ENCODE results near the gene VIPR2.

VIPR2 gene

DNA sequence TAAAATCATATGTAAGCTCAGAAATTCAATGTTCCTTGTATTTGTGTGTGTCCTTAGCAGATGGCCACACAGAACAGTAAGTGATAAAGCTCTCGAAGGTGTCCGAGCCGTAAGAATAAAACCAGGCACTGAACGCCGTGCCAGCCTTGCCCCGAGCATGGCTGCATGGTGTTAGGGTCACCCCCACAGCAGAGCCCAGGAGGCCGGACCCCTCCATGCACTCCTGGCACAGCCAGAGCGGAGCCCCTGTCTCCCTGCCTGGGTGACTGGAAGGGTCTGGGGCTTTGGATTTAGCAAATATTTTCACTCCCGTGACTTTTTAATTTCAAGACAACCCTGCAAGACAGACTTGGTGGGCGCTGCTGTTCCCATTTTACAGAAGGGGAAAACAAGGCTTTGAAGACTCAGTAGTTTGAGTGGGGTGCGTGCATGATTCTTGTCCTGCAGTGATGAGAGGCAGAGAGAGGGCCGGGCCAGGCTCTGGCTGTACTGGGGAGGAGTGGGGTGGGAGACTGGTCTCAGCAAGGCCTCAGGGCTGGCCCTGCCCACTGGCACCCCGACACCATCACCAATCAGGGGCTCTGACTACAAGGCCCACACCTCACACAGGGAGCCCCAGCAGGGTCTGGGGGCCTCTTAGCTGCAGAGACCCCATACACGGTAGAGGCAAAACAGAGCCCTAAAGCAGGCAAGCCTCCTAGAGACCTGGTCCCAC lies 39.4 kb downstream of the VIPR2 start:
- Histone ChIP-seq H3K36me3 (replicated peaks; ENCODE audit: insufficient read depth, low read length) (no peaks in the 10 kb centered on the region), H3K4me3 (ENCODE audit: low read length) (no peak overlapping the region), H3K79me2 (ENCODE audit: low read length) (no peaks in the 10 kb centered on the region), H4K20me1 (ENCODE audit: insufficient read depth, low read length) (no peaks in the 10 kb centered on the region), H3K9me2 (replicated peaks; ENCODE audit: insufficient read depth, low read length) (no peaks in the 10 kb centered on the region), H3K27ac (ENCODE audit: low read length) (no peak overlapping the region), H3K4me1 (ENCODE audit: low read length) (no peaks in the 10 kb centered on the region), H3K9me3 (replicated peaks; ENCODE audit: insufficient read depth, low read length) (no peaks in the 10 kb centered on the region), H3K27me3 (replicated peaks; ENCODE audit: insufficient read depth, low read length) (peaks cover 14% of the 10 kb centered on the region; the same call in 1 of the 2 replicates), H3F3A (ENCODE audit: insufficient read depth, low read length) (no peaks in the 10 kb centered on the region), H3K9ac (ENCODE audit: low read length) (no peak overlapping the region), H2AFZ (ENCODE audit: low read length) (no peak overlapping the region), H3K4me2 (ENCODE audit: low read depth, low read length) (no peak overlapping the region)
- DNase-seq: no peak
- TF ChIP-seq EZH2phosphoT487 (IDR thresholded peaks at IDR 0.05; ENCODE audit: low read length): no peak
- TF ChIP-seq EZH2 (optimal IDR thresholded peaks at IDR 0.05; ENCODE audit: low read depth, low read length): no peak
- TF ChIP-seq, protein P1, sequence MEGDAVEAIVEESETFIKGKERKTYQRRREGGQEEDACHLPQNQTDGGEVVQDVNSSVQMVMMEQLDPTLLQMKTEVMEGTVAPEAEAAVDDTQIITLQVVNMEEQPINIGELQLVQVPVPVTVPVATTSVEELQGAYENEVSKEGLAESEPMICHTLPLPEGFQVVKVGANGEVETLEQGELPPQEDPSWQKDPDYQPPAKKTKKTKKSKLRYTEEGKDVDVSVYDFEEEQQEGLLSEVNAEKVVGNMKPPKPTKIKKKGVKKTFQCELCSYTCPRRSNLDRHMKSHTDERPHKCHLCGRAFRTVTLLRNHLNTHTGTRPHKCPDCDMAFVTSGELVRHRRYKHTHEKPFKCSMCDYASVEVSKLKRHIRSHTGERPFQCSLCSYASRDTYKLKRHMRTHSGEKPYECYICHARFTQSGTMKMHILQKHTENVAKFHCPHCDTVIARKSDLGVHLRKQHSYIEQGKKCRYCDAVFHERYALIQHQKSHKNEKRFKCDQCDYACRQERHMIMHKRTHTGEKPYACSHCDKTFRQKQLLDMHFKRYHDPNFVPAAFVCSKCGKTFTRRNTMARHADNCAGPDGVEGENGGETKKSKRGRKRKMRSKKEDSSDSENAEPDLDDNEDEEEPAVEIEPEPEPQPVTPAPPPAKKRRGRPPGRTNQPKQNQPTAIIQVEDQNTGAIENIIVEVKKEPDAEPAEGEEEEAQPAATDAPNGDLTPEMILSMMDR (IDR thresholded peaks at IDR 0.05; ENCODE audit: low read length): no peak

DNA sequence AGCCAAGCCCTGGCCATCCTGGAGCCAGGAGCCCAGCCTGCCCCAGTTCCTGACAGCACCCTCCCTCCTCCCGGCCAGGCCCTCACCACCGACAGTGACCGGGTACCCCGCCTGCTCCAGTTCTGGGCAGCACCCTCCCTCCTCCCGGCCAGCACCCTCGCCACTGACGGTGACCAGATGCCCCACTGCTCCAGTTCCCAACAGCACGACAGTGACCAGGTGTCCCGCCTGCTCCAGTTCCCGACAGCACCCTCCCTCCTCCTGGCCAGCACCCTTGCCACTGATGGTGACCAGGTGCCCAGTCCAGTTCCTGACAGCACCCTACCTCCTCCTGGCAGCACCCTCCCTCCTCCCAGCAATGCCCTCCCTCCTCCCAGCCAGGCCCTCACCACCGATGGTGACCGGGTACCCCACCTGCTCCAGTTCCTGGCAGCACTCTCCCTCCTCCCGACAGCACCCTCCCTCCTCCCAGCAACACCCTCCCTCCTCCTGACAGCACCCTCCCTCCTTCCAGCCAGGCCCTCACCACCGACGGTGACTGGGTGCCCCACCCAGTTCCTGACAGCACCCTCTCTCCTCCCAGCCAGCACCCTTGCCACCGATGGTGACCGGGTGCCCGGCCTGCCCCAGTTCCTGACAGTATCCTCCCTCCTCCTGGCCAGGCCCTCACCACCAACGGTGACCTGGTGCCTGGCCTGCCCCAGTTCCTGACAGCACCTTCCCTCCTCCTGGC lies 40.3 kb downstream of the VIPR2 start:
- no peaks in the 10 kb centered on the region for H3K9me3 ChIP-seq (replicated peaks; ENCODE audit: insufficient read depth, low read length)
- H3K27ac ChIP-seq (ENCODE audit: low read length): no peak overlapping the region
- no peaks in the 10 kb centered on the region for H3K4me1 ChIP-seq (ENCODE audit: low read length)
- H3F3A ChIP-seq (ENCODE audit: insufficient read depth, low read length): no peaks in the 10 kb centered on the region
- H3K36me3 ChIP-seq (replicated peaks; ENCODE audit: insufficient read depth, low read length): no peaks in the 10 kb centered on the region
- peaks cover 17% of the 10 kb centered on the region; the same call in 1 of the 2 replicates for H3K27me3 ChIP-seq (replicated peaks; ENCODE audit: insufficient read depth, low read length)
- no peaks in the 10 kb centered on the region for H3K9me2 ChIP-seq (replicated peaks; ENCODE audit: insufficient read depth, low read length)
- no peak for DNase-seq
- no peaks in the 10 kb centered on the region for H4K20me1 ChIP-seq (ENCODE audit: insufficient read depth, low read length)
- no peaks in the 10 kb centered on the region for H3K79me2 ChIP-seq (ENCODE audit: low read length)
- H3K4me2 ChIP-seq (ENCODE audit: low read depth, low read length): no peak overlapping the region
- H3K9ac ChIP-seq (ENCODE audit: low read length): no peak overlapping the region
- no peak overlapping the region for H3K4me3 ChIP-seq (ENCODE audit: low read length)
- no peak overlapping the region for H2AFZ ChIP-seq (ENCODE audit: low read length)
- TF ChIP-seq, protein P1 (IDR thresholded peaks at IDR 0.05; ENCODE audit: low read length): no peak
- TF ChIP-seq EZH2phosphoT487 (IDR thresholded peaks at IDR 0.05; ENCODE audit: low read length) (no peak), EZH2 (optimal IDR thresholded peaks at IDR 0.05; ENCODE audit: low read depth, low read length) (no peak)

DNA sequence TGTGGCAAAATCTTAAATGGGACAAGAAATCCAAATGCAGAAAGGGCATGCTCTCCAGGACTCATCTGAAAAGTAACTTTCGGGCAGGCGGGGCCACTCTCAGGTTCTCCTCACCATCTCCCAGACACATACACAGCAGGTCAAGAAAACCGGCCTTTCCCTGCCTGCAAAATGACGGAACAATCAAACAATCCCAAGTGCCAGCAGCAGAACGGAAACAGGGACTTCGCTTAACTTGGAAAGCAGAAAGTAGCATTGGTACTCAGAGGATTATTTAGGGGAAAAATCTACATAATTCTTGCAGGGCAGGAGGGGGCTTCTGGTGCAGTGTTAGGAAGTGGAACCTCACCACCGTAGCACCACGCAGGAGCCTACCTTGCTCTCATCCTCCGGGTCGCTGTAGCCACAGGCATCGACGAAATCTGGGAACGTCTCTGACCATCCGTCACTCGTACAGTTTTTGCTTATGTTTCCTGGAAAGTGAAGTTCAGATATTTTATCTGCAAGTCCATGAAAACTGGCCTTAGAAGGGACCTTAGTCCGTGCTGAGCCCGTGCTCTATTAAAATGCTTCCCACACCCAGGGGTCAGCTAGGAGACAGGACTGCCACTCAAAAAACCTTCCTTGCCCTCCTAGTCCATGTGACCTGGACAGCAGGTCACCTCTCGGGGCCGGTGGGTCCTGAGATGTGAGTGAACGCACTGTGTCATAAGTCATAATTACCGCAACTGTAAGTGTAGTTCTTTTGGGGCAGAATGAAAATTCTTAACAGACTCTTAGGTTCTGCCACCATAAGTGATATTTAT lies 41.1 kb downstream of the VIPR2 start:
- H4K20me1 ChIP-seq (ENCODE audit: insufficient read depth, low read length): no peaks in the 10 kb centered on the region
- H3K27me3 ChIP-seq (replicated peaks; ENCODE audit: insufficient read depth, low read length): peaks cover 24% of the 10 kb centered on the region; the same call in 1 of the 2 replicates
- H3K9me2 ChIP-seq (replicated peaks; ENCODE audit: insufficient read depth, low read length): no peaks in the 10 kb centered on the region
- no peak overlapping the region for H3K27ac ChIP-seq (ENCODE audit: low read length)
- H3K4me2 ChIP-seq (ENCODE audit: low read depth, low read length): no peak overlapping the region
- DNase-seq: no peak
- TF ChIP-seq, protein P1 (IDR thresholded peaks at IDR 0.05; ENCODE audit: low read length): no peak
- no peak for TF ChIP-seq EZH2 (optimal IDR thresholded peaks at IDR 0.05; ENCODE audit: low read depth, low read length)
- TF ChIP-seq EZH2phosphoT487 (IDR thresholded peaks at IDR 0.05; ENCODE audit: low read length): no peak
- H3K79me2 ChIP-seq (ENCODE audit: low read length): no peaks in the 10 kb centered on the region
- H3K9me3 ChIP-seq (replicated peaks; ENCODE audit: insufficient read depth, low read length): no peaks in the 10 kb centered on the region
- H3F3A ChIP-seq (ENCODE audit: insufficient read depth, low read length): no peaks in the 10 kb centered on the region
- no peak overlapping the region for H2AFZ ChIP-seq (ENCODE audit: low read length)
- no peaks in the 10 kb centered on the region for H3K4me1 ChIP-seq (ENCODE audit: low read length)
- no peak overlapping the region for H3K4me3 ChIP-seq (ENCODE audit: low read length)
- H3K36me3 ChIP-seq (replicated peaks; ENCODE audit: insufficient read depth, low read length): no peaks in the 10 kb centered on the region
- no peak overlapping the region for H3K9ac ChIP-seq (ENCODE audit: low read length)

Measured in MM.1S (cell line).